HG02885 (cell line): ENCODE measurements around the gene LNPK.
"Not testable (repeated sequence)": the region's sequence is repeated elsewhere in the genome, so short reads cannot be mapped to it uniquely, and the experiment has no call there.

ENCODE experiments used
- ATAC-seq: cut with Tn5 transposase; IDR thresholded peaks from one replicate; pipeline ENCODE4 v1.9.1; 2021; ENCODE audit warnings: mild to moderate bottlenecking; ENCODE audit not compliant: unreplicated experiment, poor library complexity

LNPK gene

DNA sequence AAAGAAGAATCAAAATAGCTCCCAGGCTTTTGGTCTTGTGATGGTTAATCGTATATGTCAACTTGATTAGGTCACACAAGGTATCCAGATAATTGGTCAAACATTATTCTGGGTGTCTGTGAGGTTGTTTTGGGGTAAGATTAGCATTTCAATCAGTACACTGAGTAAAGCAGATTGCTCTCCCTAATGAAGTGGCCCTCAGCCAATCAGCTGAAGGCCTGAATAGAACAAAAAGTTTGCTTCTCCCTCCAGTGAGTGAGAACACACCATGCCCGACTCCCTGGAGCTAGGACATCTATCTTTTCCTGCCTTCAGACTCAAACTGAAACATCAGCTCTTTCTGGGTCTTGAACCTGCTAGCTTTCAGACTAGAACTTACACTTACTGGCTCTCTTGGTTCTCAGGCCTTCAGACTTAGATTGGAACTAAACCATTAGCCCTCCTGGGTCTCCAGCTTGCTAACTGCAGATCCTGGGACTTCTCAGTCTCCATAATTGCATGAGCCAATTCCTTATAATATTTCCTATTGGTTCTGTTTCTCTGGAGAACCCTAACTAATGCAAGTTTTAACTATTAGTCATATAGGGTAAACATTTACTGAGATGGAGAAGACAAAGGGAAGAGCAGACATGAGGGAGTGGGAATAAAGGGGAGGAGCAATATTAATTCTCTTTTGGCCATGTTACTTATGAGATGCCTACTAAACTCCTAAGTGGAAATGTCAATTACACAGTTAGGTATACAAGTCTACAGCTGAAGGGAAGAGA lies 25.5 kb downstream of the LNPK start:
- ATAC-seq = no peak

- ATAC-seq = no peak
These were observed 28.7 kb downstream of the LNPK start for GRCh38 chr2:175973373-175973772.

- ATAC-seq = no peak
These were observed 35.2 kb downstream of the LNPK start for GRCh38 chr2:175966839-175967238.

DNA sequence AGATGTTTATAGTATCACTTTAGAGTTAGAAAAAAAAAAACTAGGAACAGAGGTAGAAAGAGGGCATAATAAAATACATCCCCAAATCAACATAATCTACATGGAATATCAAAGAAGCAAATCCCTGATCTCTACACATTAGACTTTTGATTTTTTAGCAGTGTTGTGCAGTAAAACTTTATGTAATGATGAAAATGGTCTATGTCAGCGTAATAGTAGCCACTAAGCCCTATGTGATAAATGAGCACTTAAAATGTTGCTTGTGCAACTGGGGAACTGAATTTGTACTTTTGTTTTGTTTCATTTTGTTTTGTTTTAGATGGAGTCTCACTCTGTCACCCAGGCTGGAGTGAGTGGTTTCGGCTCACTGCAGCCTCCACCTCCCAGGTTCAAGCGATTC lies 36.3 kb downstream of the LNPK start:
- ATAC-seq = no peak

GRCh38 chr2:175964195-175964594 lies 37.9 kb downstream of the LNPK start:
- no peak for ATAC-seq

DNA sequence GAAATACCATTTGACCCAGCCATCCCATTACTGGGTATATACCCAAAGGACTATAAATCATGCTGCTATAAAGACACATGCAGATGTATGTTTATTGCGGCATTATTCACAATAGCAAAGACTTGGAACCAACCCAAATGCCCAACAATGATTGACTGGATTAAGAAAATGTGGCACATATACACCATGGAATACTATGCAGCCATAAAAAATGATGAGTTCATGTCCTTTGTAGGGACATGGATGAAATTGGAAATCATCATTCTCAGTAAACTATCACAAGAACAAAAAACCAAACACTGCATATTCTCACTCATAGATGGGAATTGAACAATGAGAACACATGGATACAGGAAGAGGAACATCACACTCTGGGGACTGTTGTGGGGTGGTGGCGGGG lies 38.9 kb downstream of the LNPK start:
- not testable (repeated sequence) for ATAC-seq

GRCh38 chr2:175957845-175958244 lies 44.2 kb downstream of the LNPK start:
- no peak for ATAC-seq

- ATAC-seq = no peak
These were observed 46.9 kb downstream of the LNPK start for GRCh38 chr2:175955136-175955535.

GRCh38 chr2:175950512-175950911 lies 51.6 kb downstream of the LNPK start:
- no peak for ATAC-seq

DNA sequence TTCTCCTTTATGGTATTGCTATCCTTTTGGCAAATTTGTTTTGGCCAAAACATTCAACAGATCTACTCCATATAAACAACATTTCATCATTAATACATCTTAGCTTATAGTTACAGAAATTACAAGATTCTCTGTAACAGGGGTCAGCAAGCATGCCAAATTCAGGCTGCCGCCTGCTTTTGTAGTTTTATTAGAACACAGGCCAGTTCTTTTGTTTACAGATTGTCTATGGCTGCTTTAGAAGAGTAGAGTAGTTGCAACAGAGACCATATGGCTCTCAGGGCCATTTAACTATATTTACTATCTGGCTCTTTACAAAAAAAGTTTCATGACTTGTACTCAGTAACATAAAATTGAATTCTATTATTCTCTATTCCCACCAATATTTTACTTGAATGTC lies 53.9 kb downstream of the LNPK start:
- ATAC-seq = no peak

DNA sequence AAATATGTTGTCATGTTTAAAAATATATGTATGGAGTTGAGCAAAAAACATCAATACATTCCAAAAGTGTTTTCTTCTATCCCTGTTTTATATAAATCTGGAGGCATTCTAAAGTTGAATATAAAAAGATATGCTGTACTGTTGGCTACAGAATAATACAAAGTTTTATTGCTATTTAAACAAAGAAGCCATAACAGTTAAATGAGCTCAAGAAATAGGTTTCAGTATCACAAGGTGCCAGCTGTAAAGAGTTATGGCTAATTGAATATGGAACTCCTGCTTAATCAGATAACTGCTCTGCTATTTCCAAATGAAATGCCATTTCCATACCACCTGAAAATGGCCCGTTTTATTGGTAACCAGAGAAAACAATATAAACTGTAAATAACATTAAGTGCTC lies 55.0 kb downstream of the LNPK start:
- ATAC-seq = no peak

- no peak for ATAC-seq
These were observed 60.4 kb downstream of the LNPK start for GRCh38 chr2:175941699-175942098.

- ATAC-seq = no peak
These were observed 64.9 kb downstream of the LNPK start for GRCh38 chr2:175937216-175937615.

DNA sequence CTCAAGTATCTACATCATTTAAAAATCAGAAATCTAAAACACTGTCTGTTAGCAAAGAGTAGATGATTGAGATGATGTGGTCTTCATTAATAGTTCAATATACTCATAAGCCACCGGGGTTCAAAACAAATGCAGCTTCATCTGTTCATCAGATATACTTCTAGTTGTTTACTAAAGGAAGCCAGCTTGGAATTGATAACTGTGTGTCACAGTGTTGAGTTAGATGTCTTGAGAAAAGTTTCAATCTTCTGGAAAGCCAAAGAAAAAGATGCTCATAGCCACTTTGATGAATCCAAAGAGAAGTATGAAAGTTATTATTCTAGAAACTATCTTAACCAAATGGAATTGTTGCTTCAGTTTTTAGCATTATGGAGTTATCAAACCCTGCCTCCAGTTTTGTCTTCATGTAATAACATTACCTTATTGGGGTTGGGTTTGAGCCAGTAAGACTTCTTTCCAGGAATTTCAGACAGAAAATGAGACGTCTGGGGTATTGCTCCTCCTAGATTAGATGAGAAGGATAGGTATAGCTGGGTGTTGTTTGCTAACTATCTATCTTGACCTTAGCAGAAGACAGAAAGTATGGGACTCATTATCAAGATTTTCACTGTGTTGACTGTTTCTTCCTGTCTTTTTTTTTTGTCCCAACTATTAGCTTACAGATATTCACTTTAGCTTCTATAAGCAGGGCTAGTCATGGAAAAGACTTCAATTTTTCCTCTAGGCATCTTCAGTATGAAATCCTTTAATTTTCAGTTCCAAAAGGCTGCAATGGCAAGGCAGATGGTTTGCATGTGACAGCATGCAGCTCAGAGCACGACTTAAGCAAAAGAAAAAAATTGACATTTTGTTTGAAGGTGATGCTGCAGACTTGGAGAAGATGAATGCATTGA lies 66.5 kb downstream of the LNPK start:
- ATAC-seq = no peak

- ATAC-seq = no peak
These were observed 69.4 kb downstream of the LNPK start for GRCh38 chr2:175932675-175933074.

- ATAC-seq = no peak
These were observed 70.3 kb downstream of the LNPK start for GRCh38 chr2:175931805-175932204.

DNA sequence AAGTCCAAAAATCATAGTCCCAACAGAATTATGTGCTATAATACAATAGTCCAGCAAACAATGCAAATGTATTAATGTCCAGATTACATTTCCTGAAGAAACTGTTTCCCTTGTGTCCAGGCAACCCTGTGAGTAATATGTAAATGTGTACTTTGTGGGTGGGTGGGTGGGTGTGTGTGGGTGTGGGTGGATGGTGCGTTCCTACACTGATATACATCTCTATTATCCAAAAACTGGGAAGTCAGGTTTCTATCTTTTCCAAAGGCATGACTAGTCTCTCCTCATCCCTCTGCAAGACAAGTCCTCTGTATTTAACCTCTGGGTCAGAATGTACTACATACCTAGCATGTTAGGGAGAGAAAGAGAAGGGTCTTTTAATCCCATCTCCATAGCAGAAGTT lies 71.6 kb downstream of the LNPK start:
- ATAC-seq = no peak

GRCh38 chr2:175929850-175930249 lies 72.2 kb downstream of the LNPK start:
- no peak for ATAC-seq

DNA sequence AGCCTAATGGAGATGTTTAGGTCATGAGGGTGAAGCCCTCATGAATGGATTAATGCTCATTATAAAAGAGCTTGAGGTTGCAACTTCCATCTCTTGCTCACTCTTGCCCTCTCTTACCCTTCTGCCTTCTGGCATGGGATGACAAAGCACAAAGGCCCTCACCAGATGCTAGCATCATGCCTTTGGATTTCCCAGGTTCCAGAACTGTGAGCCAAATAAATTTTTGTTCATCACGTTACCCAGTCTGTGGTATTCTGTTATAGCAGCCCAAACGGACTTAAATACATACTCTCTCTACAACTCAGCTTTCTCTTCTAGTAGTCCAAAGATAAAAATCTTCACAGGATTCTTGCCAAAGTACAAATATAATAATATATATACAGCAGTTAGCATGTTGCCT lies 75.8 kb downstream of the LNPK start:
- no peak for ATAC-seq

GRCh38 chr2:175922160-175922559 lies 79.9 kb downstream of the LNPK start:
- no peak for ATAC-seq

DNA sequence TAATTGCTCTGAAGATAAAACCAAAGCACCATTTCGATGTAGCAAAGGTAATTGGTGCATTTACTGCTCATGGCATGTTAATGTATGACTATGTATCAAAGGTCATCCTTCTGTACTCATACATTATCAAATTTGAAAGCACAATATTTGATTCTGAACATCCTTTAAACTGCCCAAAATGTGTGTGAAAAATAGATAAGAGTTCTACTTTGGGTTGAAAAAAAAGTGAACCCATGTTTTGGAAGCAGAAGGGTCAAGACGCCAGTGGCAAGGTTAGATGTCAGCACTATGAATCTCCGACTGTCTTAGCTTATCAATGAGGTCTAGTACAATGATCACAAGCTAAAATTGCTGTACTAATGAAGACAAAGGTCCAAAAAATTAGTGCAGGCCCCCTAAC lies 83.1 kb downstream of the LNPK start:
- ATAC-seq = no peak

DNA sequence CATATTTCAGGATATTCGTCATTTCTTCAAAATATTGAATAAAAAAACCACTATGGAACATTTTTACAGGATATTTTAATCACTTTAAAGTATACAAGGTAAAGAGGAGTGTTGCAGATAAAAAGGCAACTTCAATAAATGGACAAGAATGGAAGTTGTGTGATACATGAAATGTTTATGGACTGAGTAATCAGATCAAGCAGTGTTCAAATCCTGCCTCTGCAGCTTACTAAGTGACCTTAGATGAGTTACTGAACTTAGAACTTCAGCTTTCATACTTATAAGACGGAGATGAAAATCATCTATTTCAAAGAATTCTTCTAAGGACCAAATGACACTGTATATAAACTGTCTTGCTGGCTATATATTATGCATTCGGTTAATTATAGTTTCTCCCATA lies 87.2 kb downstream of the LNPK start:
- no peak for ATAC-seq
